ENCODE data around the gene TMEM74B.

TMEM74B gene

GRCh38 chr20:1137236-1137635 lies 47.5 kb downstream of the TMEM74B start:
- TF ChIP-seq ZSCAN5A (tag by site-specific recombination; IDR thresholded peaks at IDR 0.05) (no peak), ZNF596 (tag by site-specific recombination; IDR thresholded peaks at IDR 0.05) (no peak), WT1 (tag by site-specific recombination; IDR thresholded peaks at IDR 0.05) (no peak)
- Histone ChIP-seq H3K36me3 (ENCODE audit: control insufficient read depth in 2 of 2, insufficient read depth in 1 of 2, low read length in 2 of 2) (peaks cover 77 to 78% of the 10 kb centered on the region in 2 experiments), H3K4me3 (ENCODE audit: low read depth, low read length) (no peak overlapping the region), H3K27ac (ENCODE audit: extremely low read depth, low read depth, low read length) (no peak overlapping the region), H3K4me1 (ENCODE audit: control insufficient read depth, insufficient read depth, low read length) (no peaks in the 10 kb centered on the region), H3K9me3 (ENCODE audit: control insufficient read depth, insufficient read depth, low read depth, low read length) (no peaks in the 10 kb centered on the region)
- ChIA-PET POLR2A (no interaction called here), CTCF (no interaction called here)

- H3K36me3 ChIP-seq (ENCODE audit: control insufficient read depth in 2 of 2, insufficient read depth in 1 of 2, low read length in 2 of 2): peaks cover 74 to 89% of the 10 kb centered on the region in 2 experiments
- no peak overlapping the region for H3K4me3 ChIP-seq (ENCODE audit: low read depth, low read length)
- TF ChIP-seq ZNF660 (tag by site-specific recombination; IDR thresholded peaks at IDR 0.05) (no peak), ZNF426 (tag by site-specific recombination; IDR thresholded peaks at IDR 0.05) (no peak), SP3 (tag by site-specific recombination; IDR thresholded peaks at IDR 0.05) (no peak), ZXDB (tag by site-specific recombination; IDR thresholded peaks at IDR 0.05) (no peak), EGR2 (tag by site-specific recombination; IDR thresholded peaks at IDR 0.05; ENCODE audit: low read depth) (no peak), KLF17 (tag by site-specific recombination; IDR thresholded peaks at IDR 0.05) (no peak), SETDB1 (IDR thresholded peaks at IDR 0.05; ENCODE audit: insufficient read length, low read length) (no peak), ZSCAN18 (tag by site-specific recombination; IDR thresholded peaks at IDR 0.05) (no peak), ZNF530 (tag by site-specific recombination; IDR thresholded peaks at IDR 0.05; ENCODE audit: low read depth) (no peak), ZNF558 (tag by site-specific recombination; IDR thresholded peaks at IDR 0.05) (no peak), ZNF514 (tag by site-specific recombination; IDR thresholded peaks at IDR 0.05) (no peak), KLF9 (tag by site-specific recombination; IDR thresholded peaks at IDR 0.05; ENCODE audit: low read depth) (no peak), RBAK (tag by site-specific recombination; IDR thresholded peaks at IDR 0.05) (no peak), ZNF174 (tag by site-specific recombination; IDR thresholded peaks at IDR 0.05) (no peak), ZNF544 (tag by site-specific recombination; IDR thresholded peaks at IDR 0.05) (no peak), KLF7 (tag by site-specific recombination; IDR thresholded peaks at IDR 0.05; ENCODE audit: borderline replicate concordance) (no peak), PBX3 (CRISPR knock-in tag; IDR thresholded peaks at IDR 0.05) (no peak), ZNF18 (tag by site-specific recombination; IDR thresholded peaks at IDR 0.05) (no peak), ZNF548 (tag by site-specific recombination; IDR thresholded peaks at IDR 0.05) (no peak), ZNF350 (tag by site-specific recombination; IDR thresholded peaks at IDR 0.05) (no peak)
- ChIA-PET POLR2A (no interaction called here), CTCF (interaction anchor here (0.8 to 1.2 kb wide), 2 partner anchors 14 to 52 kb away, joined by 4 to 6 read pairs; no protein-coding TSS in a partner anchor)
- H3K27ac ChIP-seq (ENCODE audit: extremely low read depth, low read depth, low read length): no peak overlapping the region
- no peaks in the 10 kb centered on the region for H3K9me3 ChIP-seq (ENCODE audit: control insufficient read depth, insufficient read depth, low read depth, low read length)
- H3K4me1 ChIP-seq (ENCODE audit: control insufficient read depth, insufficient read depth, low read length): no peaks in the 10 kb centered on the region
Measured at GRCh38 chr20:1134836-1135235, 49.9 kb downstream of the TMEM74B start.
